Small intestine (tissue), 7 donors: ENCODE results near the gene TAPBPL. TPM values are rescaled to one million over a fixed set of nuclear protein-coding genes. Genes with fewer than 3 reads are reported as not detected.
A peak's percentile ranks its signal among the peaks of the same experiment; 100 is the strongest.
"Not testable (repeated sequence)": the region's sequence is repeated elsewhere in the genome, so short reads cannot be mapped to it uniquely, and the experiment has no call there.

Experiments used
- DNase-seq, 2 donors: peaks; one replicate each; pipeline versions ENCODE4 v3.0.0 to v3.0.0-alpha.2; 2013
- FAIRE-seq: peaks from 2 replicates; lab custom pipeline; 2012; peaks lifted over from hg19 to GRCh38; lab: Jason Lieb, UNC
- H3K27ac ChIP-seq, 3 donors: one replicate each; pipeline ENCODE4 v1.5.1; 2013; ENCODE audit warnings: low read length in 2 of 3, mild to moderate bottlenecking in 2 of 3, control low read depth in 1 of 3, inconsistent platforms in 1 of 3, low read depth in 1 of 3, moderate library complexity in 1 of 3
- H3K27me3 ChIP-seq, 3 donors: one replicate each; pipeline ENCODE4 v1.6.1; 2013; ENCODE audit warnings: low read length in 3 of 3, inconsistent platforms in 1 of 3; ENCODE audit not compliant: control insufficient read depth in 3 of 3, insufficient read depth in 3 of 3
- H3K36me3 ChIP-seq, 3 donors: one replicate each; pipeline ENCODE4 v1.6.1; 2013; ENCODE audit warnings: low read length in 3 of 3, inconsistent platforms in 1 of 3, low read depth in 1 of 3, mild to moderate bottlenecking in 1 of 3, moderate library complexity in 1 of 3; ENCODE audit not compliant: control insufficient read depth in 3 of 3, insufficient read depth in 2 of 3
- H3K4me1 ChIP-seq, 3 donors: one replicate each; pipeline ENCODE4 v1.6.1; 2013; ENCODE audit warnings: low read length in 2 of 3, inconsistent platforms in 1 of 3, low read depth in 1 of 3, mild to moderate bottlenecking in 1 of 3, moderate library complexity in 1 of 3; ENCODE audit not compliant: control insufficient read depth in 3 of 3, insufficient read depth in 2 of 3
- H3K4me3 ChIP-seq, 3 donors: one replicate each; pipeline ENCODE4 v1.5.1; 2013; ENCODE audit warnings: low read length in 3 of 3, control low read depth in 1 of 3, inconsistent platforms in 1 of 3, low read depth in 1 of 3, mild to moderate bottlenecking in 1 of 3, moderate library complexity in 1 of 3
- H3K9me3 ChIP-seq, 2 donors: one replicate each; pipeline ENCODE4 v1.6.1; 2013; ENCODE audit warnings: low read depth in 1 of 2, low read length in 1 of 2; ENCODE audit not compliant: control insufficient read depth in 2 of 2, insufficient read depth in 1 of 2
- WGBS, 3 donors: extraction: QIAGEN DNeasy Blood & Tissue Kit; methylation state at CpG; one replicate each; pipeline ENCODE4 v1.1.7; 2013; 5-methylcytosine and 5-hydroxymethylcytosine counted together
- polyA plus RNA-seq, 4 donors: library from polyadenylated mRNA; stranded (reverse) in 3 of 4; unstranded in 1 of 4; fragments of 200-250 nt in 3 of 4; fragments of 120-200 nt in 1 of 4; gene quantifications; one replicate each; pipeline versions ENCODE4 v1.2.1 to v1.2.3, GENCODE V29; 2013
- donor health status: healthy with polysubstance abuse.
- donor health status: control.
- donor health status: control.
- donor health status: Bipolar disorder and iron deficiency.
- donor health status: healthy.

The TAPBPL gene
- polyA plus RNA-seq, 4 donors = 26.4 to 38.6 (median 33.2) TPM

DNA sequence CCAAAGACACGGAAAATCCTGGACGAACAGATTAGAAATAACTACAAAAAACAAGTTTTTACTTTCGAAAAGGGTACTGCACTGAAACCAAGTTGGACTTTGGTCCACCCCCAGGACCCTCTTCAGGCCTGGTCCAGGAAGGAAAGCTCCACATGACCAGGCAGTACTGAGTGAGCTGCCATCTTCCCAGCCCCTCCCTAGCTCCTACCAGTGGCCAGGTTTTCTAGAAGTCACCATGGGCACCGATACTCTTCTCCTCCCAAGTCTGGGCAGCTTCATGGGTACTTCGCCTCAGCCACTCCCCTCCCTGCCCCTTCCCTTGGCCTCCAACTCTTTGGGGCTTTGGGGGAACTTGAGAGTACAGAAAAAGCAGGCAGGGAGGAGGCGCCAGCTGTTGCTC is 12.0 kb downstream of the TAPBPL start:
- no peak overlapping the region for H3K4me3 ChIP-seq
- no peaks in the 10 kb centered on the region for H3K9me3 ChIP-seq
- FAIRE-seq (no peak), DNase-seq (no peak)
- peak overlapping the region in 2 of 3 donors; percentile 53 to 59 for H3K27ac ChIP-seq
- no peaks in the 10 kb centered on the region for H3K27me3 ChIP-seq
- peaks cover 0 to 3% (median 3%) of the 10 kb centered on the region in 3 donors for H3K4me1 ChIP-seq
- WGBS, 3 donors = 76 to 81% (median 80%) methylated on average over 6 of the region's 6 CpGs
- H3K36me3 ChIP-seq = peaks cover 14 to 62% (median 27%) of the 10 kb centered on the region in 3 donors

DNA sequence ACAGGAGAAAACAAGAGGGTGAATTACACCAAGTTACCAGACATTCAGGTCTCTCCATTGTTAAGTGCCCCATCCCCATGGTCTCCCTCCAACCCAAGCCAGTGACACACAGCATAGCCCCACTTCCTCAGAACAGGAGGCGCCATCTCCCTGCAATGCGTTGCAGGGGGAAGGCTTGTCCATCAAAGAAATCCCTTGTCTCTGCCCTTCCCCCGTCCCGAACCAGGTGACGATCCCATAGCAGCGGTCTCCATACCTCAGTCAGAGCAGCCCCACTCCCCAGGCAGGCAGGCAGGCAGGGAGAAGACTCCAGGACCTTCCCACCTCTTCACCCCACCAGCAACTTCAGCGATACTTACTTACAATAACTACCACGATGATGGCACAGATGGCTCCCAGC is 12.7 kb downstream of the TAPBPL start:
- FAIRE-seq (no peak), DNase-seq (no peak)
- peaks cover 11 to 60% (median 27%) of the 10 kb centered on the region in 3 donors for H3K36me3 ChIP-seq
- WGBS, 3 donors = 85 to 94% (median 90%) methylated on average over 7 to 8 of the region's 8 CpGs
- H3K27ac ChIP-seq = no peak overlapping the region
- no peaks in the 10 kb centered on the region for H3K27me3 ChIP-seq
- H3K4me1 ChIP-seq = peaks cover 0 to 3% (median 3%) of the 10 kb centered on the region in 3 donors
- no peaks in the 10 kb centered on the region for H3K9me3 ChIP-seq
- no peak overlapping the region for H3K4me3 ChIP-seq

DNA sequence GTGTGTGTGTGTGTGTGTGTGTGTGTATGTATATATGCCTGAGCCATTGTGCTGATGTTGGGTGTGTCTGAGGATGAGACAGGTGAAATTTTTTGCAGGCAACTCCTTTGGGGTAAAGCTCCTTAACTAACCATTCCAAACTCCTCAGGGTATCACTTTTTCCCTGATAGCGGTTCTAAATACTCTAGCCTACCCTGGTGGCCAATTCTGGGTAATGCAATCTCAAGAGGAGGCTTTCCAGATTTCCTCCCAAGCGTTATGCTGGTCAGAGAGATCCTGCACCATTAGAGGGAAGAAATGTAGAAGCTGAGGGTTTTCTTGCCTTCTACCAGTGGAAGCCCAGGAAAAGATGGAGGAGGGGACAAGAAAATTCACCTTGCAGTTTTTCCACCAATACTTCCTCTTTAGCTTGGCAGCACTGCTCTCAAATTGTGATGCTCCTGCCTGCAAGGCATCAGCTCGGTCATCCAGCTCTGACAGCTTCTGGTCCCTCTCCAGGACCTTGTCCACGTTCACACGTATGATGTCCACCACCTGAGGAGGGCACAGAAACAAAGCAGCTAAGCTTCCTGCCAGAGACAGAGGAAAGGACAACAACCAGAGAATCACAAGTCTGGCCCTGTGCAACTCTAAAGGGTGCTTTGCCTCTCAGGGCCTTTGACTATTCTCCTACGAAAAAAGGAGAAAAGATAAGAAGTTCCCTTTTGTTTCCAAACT is 13.8 kb downstream of the TAPBPL start:
- Histone ChIP-seq H3K4me3 (no peak overlapping the region), H3K9me3 (no peaks in the 10 kb centered on the region), H3K4me1 (peaks cover 0 to 10% (median 3%) of the 10 kb centered on the region in 3 donors), H3K27ac (no peak overlapping the region), H3K36me3 (peaks cover 8 to 52% (median 24%) of the 10 kb centered on the region in 3 donors), H3K27me3 (no peaks in the 10 kb centered on the region)
- 31 to 43% (median 37%) methylated on average over 6 of the region's 6 CpGs for WGBS, 3 donors
- FAIRE-seq = no peak
- peak; percentile 73 for DNase-seq

DNA sequence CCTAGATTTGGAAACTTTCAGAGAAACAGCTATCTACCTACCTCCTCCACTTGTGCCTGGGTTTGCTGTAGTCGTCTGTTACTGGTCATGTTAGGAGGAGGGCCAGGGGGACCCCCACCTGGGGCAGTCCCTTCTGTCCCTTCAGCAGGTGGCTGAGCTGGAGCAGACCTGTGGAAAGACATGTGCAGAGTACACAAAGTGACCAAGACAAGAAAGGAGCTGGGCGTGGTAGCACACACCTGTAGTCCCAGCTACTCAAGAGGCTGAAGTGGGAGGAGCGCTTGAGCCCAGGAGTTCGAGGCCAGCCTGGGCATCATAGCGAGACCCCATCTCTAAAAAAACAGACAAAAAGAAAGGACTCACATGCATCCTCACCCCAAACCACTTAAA is 14.3 kb downstream of the TAPBPL start:
- no peak for FAIRE-seq
- Histone ChIP-seq H3K4me1 (peaks cover 0 to 12% (median 3%) of the 10 kb centered on the region in 3 donors), H3K27me3 (no peaks in the 10 kb centered on the region), H3K36me3 (peaks cover 6 to 46% (median 22%) of the 10 kb centered on the region in 3 donors), H3K9me3 (no peaks in the 10 kb centered on the region), H3K4me3 (no peak overlapping the region), H3K27ac (no peak overlapping the region)
- DNase-seq = no peak
- WGBS, 3 donors = 75 to 89% (median 86%) methylated on average over 5 of the region's 5 CpGs

DNA sequence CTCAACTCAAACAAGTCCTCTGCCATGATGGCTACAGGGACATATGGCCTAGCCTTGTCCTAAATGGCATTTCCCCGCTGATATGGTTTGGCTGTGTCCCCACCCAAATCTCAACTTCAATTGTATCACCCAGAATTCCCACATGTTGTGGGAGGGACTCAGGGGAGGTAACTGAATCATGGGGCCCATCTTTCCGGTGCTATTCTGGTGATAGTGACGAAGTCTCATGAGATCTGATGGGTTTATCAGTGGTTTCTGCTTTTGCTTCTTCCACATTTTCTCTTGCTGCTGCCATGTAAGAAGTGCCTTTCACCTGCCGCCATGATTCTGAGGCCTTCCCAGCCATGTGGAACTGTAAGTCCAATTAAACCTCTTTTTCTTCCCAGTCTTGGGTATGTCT is 14.9 kb downstream of the TAPBPL start:
- not testable (repeated sequence) for FAIRE-seq, DNase-seq, H3K4me3 ChIP-seq, H3K27ac ChIP-seq, H3K9me3 ChIP-seq, H3K27me3 ChIP-seq
- Histone ChIP-seq H3K4me1 (peaks cover 0 to 15% (median 3%) of the 10 kb centered on the region in 3 donors), H3K36me3 (peaks cover 4 to 40% (median 20%) of the 10 kb centered on the region in 3 donors)
- 79 to 97% (median 94%) methylated on average over 4 of the region's 4 CpGs for WGBS, 3 donors

DNA sequence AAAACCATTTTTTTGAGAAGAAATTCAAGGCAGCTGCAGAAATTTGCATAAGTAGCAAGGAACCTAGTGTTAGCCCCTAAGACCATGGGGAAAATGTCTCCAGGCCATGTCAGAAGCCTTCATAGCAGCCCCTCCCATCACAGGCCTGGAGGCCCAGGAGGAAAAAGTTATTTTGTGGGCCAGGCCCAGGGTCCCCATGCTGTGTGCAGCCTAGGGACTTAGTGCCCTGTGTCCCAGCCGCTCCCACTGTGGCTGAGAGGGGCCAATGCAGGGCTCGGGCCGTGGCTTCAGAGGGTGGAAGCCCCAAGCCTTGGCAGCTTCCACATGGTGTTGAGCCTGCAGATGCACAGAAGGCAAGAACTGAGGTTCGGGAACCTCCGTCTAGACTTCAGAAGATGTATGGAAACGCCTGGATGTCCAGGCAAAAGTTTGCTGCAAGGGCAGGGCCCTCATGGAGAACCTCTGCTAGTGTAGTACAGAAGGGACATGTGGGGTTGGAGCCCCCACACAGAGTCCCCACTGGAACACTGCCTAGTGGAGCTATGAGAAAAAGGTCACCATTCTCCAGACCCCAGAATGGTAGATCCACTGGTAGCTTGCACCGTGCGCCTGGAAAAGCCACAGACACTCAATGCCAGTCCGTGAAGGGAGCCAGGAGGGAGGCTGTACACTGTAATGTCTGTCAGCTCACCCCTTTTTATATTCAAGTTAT is 15.9 kb downstream of the TAPBPL start:
- H3K27ac ChIP-seq, H3K9me3 ChIP-seq, DNase-seq, FAIRE-seq, H3K4me3 ChIP-seq, H3K27me3 ChIP-seq: not testable (repeated sequence)
- peaks cover 0 to 12% (median 0%) of the 10 kb centered on the region in 3 donors for H3K4me1 ChIP-seq
- 91 to 96% (median 95%) methylated on average over 9 of the region's 9 CpGs for WGBS, 3 donors
- H3K36me3 ChIP-seq = peaks cover 4 to 31% (median 12%) of the 10 kb centered on the region in 3 donors

DNA sequence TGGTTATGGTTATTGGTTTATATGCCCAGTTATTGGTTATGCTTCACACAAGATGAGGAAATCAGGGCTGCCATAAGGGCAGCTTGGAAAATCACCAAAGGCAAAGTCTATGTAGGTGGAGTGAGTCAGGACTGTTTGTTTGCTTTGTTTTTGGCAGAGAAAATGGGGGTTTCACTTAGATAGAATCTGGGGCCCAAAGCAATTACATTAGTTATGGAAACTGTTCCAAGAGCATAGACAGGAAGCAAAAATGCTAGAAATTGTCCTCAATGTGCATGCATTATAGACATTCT is 16.4 kb downstream of the TAPBPL start:
- H3K4me1 ChIP-seq = peaks cover 0 to 12% (median 0%) of the 10 kb centered on the region in 3 donors
- no peaks in the 10 kb centered on the region for H3K9me3 ChIP-seq
- H3K27ac ChIP-seq = no peak overlapping the region
- DNase-seq (peak in 1 of 2 donors; percentile 36), FAIRE-seq (no peak)
- H3K4me3 ChIP-seq = no peak overlapping the region
- H3K27me3 ChIP-seq = no peaks in the 10 kb centered on the region
- peaks cover 1 to 26% (median 12%) of the 10 kb centered on the region in 3 donors for H3K36me3 ChIP-seq

DNA sequence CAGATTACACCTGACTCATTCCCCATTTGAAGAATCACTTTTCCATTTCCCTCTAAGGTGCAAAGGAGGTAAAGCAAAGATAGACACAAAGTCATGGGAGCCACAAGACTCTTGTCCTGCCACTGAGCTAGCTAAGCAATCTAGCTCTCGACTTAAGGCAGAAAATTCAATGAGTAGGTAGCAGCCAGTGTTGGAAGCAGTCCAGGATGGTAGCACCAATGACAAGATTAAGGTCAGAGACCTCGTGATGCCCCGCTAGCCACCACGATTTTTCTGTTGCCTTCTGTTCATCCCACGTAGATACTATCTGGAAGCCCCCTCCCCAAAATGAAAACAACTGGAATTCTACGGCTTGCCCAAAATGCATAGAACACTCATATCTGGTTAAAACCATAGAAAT is 17.2 kb downstream of the TAPBPL start:
- peak overlapping the region in 1 of 3 donors; percentile 61 for H3K4me3 ChIP-seq
- H3K36me3 ChIP-seq = peaks cover 0 to 20% (median 6%) of the 10 kb centered on the region in 3 donors
- no peak for FAIRE-seq
- H3K27me3 ChIP-seq = no peaks in the 10 kb centered on the region
- no peak for DNase-seq
- H3K27ac ChIP-seq = no peak overlapping the region
- H3K4me1 ChIP-seq = peaks cover 0 to 12% (median 0%) of the 10 kb centered on the region in 3 donors
- WGBS, 3 donors = 57 to 79% (median 72%) methylated on average over 6 of the region's 6 CpGs
- H3K9me3 ChIP-seq = no peaks in the 10 kb centered on the region
